Caco-2 (cell line): Measurements from ENCODE around the gene MRPS35. TPM values are rescaled to one million over a fixed set of nuclear protein-coding genes. Genes with fewer than 3 reads are reported as not detected.

Experiments used
- BruUV-seq: library from RNA; stranded (reverse); fragments of 400-500 nt; replicated peaks from 2 replicates; lab custom pipeline; 2021; lab: Mats Ljungman, UMichigan
- CTCF ChIA-PET: fragments of 300-600 bp; sonication (Branson Sonifier 250); formaldehyde crosslinking; loops from one replicate; lab custom pipeline; 2022; ENCODE audit warnings: antibody characterized with exemption; lab: Charles Lee
- POLR2A ChIA-PET: fragments of 300-600 bp; sonication (Branson Sonifier 250); formaldehyde crosslinking; loops from one replicate; lab custom pipeline; 2022; ENCODE audit warnings: antibody characterized with exemption; lab: Charles Lee
- DNase-seq, 2 experiments: peaks; one replicate each; pipeline versions ENCODE4 v3.0.0 to v3.0.0-alpha.2; 2020 to 2022
- H3K27me3 ChIP-seq: replicated peaks from 2 replicates; pipeline ENCODE4 v1.6.0; 2011; ENCODE audit warnings: low read length; ENCODE audit not compliant: control insufficient read depth, insufficient read depth
- H3K36me3 ChIP-seq: 2 replicates; pipeline ENCODE4 v1.5.1; 2011; ENCODE audit warnings: low read length; ENCODE audit not compliant: control insufficient read depth, insufficient read depth
- H3K4me1 ChIP-seq: fragments of 250-450 bp; sonication (Bioruptor Pico); 2 replicates; pipeline ENCODE4 v1.5.1; 2020; ENCODE audit warnings: mild to moderate bottlenecking
- H3K4me3 ChIP-seq: 2 replicates; pipeline ENCODE4 v1.5.1; 2011; ENCODE audit warnings: low read depth, mild to moderate bottlenecking, control low read depth, low read length
- H3K9me3 ChIP-seq: fragments of 250-450 bp; sonication (Bioruptor Pico); 2 replicates; pipeline ENCODE4 v1.5.1; 2020; ENCODE audit warnings: mild to moderate bottlenecking, moderate library complexity
- H3K27ac Mint-ChIP-seq: one replicate; pipeline ENCODE4 v1.8.0; 2022; ENCODE audit warnings: mixed read lengths; ENCODE audit not compliant: unreplicated experiment
- H3K27me3 Mint-ChIP-seq: one replicate; pipeline ENCODE4 v1.8.0; 2022; ENCODE audit warnings: mixed read lengths; ENCODE audit not compliant: insufficient read depth, unreplicated experiment
- H3K36me3 Mint-ChIP-seq: one replicate; pipeline ENCODE4 v1.8.0; 2022; ENCODE audit warnings: mild to moderate bottlenecking, mixed read lengths; ENCODE audit not compliant: insufficient read depth, unreplicated experiment
- H3K4me1 Mint-ChIP-seq: one replicate; pipeline ENCODE4 v1.8.0; 2022; ENCODE audit warnings: low read depth, mixed read lengths; ENCODE audit not compliant: unreplicated experiment
- H3K4me3 Mint-ChIP-seq: one replicate; pipeline ENCODE4 v1.8.0; 2022; ENCODE audit warnings: mild to moderate bottlenecking, moderate library complexity, mixed read lengths; ENCODE audit not compliant: unreplicated experiment
- H3K9me3 Mint-ChIP-seq: one replicate; pipeline ENCODE4 v1.8.0; 2022; ENCODE audit warnings: mixed read lengths; ENCODE audit not compliant: unreplicated experiment
- intact Hi-C: fragments of 100-400 bp; cut with micrococcal nuclease; formaldehyde crosslinking; loops from one replicate; pipeline ENCODE4 v1.10.0; 2022; ENCODE audit not compliant: unreplicated experiment
- total RNA-seq: library from RNA; stranded (reverse); gene quantifications from 2 replicates; pipeline ENCODE4 v1.2.3, GENCODE V29; 2022
- TF ChIP-seq, protein P1 (sequence below), 2 experiments: fragments of 200-600 bp in 1 of 2; IDR thresholded peaks; 1 replicate in 1 of 2; 2 replicates in 1 of 2; pipeline versions ENCODE4 v1.5.1 to v1.8.0; 2011 to 2022; ENCODE audit warnings: antibody characterized with exemption in 1 of 2, control low read depth in 1 of 2, inconsistent platforms in 1 of 2, low read depth in 1 of 2, low read length in 1 of 2, mild to moderate bottlenecking in 1 of 2, moderate library complexity in 1 of 2; ENCODE audit not compliant: insufficient read depth in 1 of 2, severe bottlenecking in 1 of 2, unreplicated experiment in 1 of 2

The MRPS35 gene
- total RNA-seq, 1 experiment from 2014 or later: 135 TPM

DNA sequence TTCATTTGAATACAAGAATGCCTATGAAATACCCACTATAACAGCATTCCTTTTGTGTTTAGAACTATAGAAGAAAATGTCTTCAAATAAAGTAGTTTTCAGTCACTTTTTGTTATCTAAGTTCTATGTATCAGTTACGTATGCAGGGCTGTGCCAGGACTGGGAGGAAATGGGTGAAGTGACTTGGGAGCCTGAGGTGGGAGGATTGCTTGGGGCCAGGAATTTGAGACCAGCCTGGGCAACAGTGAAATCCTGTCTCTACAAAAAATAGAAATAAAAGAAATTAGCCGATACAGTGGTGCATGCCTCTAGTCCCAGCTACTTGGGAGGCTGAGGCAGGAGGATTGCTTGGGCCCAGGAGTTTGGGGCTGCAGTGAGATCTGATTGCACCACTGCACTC lies 92.3 kb downstream of the MRPS35 start:
- Mint-ChIP-seq H3K4me1 (peaks cover 7% of the 10 kb centered on the region), H3K27ac (no peak overlapping the region), H3K4me3 (no peak overlapping the region), H3K27me3 (no peaks in the 10 kb centered on the region), H3K36me3 (peaks cover 16% of the 10 kb centered on the region), H3K9me3 (no peaks in the 10 kb centered on the region)
- DNase-seq: no peak
- no TSS peak for BruUV-seq
- no peak overlapping the region for H3K4me3 ChIP-seq
- peaks cover under 1% of the 10 kb centered on the region; the same call in 1 of the 2 replicates for H3K36me3 ChIP-seq
- ChIA-PET POLR2A (no interaction called here), CTCF (no interaction called here)
- H3K4me1 ChIP-seq: no peaks in the 10 kb centered on the region
- intact Hi-C loops: no loop called here
- no peaks in the 10 kb centered on the region for H3K27me3 ChIP-seq
- TF ChIP-seq, protein P1, sequence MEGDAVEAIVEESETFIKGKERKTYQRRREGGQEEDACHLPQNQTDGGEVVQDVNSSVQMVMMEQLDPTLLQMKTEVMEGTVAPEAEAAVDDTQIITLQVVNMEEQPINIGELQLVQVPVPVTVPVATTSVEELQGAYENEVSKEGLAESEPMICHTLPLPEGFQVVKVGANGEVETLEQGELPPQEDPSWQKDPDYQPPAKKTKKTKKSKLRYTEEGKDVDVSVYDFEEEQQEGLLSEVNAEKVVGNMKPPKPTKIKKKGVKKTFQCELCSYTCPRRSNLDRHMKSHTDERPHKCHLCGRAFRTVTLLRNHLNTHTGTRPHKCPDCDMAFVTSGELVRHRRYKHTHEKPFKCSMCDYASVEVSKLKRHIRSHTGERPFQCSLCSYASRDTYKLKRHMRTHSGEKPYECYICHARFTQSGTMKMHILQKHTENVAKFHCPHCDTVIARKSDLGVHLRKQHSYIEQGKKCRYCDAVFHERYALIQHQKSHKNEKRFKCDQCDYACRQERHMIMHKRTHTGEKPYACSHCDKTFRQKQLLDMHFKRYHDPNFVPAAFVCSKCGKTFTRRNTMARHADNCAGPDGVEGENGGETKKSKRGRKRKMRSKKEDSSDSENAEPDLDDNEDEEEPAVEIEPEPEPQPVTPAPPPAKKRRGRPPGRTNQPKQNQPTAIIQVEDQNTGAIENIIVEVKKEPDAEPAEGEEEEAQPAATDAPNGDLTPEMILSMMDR (IDR thresholded peaks at IDR 0.05; ENCODE audit: insufficient read depth in 1 of 2, low read depth in 1 of 2, low read length in 1 of 2, severe bottlenecking in 1 of 2, unreplicated experiment in 1 of 2): no peak
- no peaks in the 10 kb centered on the region for H3K9me3 ChIP-seq

DNA sequence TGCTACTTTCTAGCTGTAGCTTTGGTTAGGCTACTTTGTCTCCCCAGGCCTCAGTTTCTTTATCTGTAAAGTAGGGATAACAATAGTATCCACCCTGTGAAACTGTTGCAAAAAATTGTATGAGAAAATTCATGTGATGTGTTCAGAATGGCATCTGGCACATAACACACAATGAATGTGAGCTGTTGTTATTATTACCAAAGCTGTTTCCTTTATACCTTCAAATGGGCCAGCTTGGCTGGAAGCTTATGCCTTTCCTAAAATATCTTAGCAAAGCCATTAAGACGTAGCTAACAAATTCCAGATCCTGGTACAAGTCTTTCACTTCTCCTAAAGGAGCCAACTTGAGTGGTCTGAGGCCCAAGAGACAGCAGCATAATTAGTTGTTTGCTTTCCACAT lies 94.6 kb downstream of the MRPS35 start:
- ChIA-PET CTCF (no interaction called here), POLR2A (interaction anchor here (0.6 kb wide), 1 partner anchor 47 kb away, joined by 6 read pairs; no protein-coding TSS in a partner anchor)
- no peaks in the 10 kb centered on the region for H3K9me3 Mint-ChIP-seq
- no peaks in the 10 kb centered on the region for H3K36me3 Mint-ChIP-seq
- Histone ChIP-seq H3K4me1 (no peaks in the 10 kb centered on the region), H3K9me3 (no peaks in the 10 kb centered on the region), H3K4me3 (no peak overlapping the region), H3K27me3 (no peaks in the 10 kb centered on the region), H3K36me3 (no peaks in the 10 kb centered on the region)
- peaks cover 7% of the 10 kb centered on the region for H3K4me1 Mint-ChIP-seq
- no TSS peak for BruUV-seq
- intact Hi-C loops: no loop called here
- H3K27ac Mint-ChIP-seq: no peak overlapping the region
- no peaks in the 10 kb centered on the region for H3K27me3 Mint-ChIP-seq
- TF ChIP-seq, protein P1 (IDR thresholded peaks at IDR 0.05; ENCODE audit: insufficient read depth in 1 of 2, low read depth in 1 of 2, low read length in 1 of 2, severe bottlenecking in 1 of 2, unreplicated experiment in 1 of 2): no peak
- H3K4me3 Mint-ChIP-seq: no peak overlapping the region
- no peak for DNase-seq

Other genes with a start within 250 kb of the MRPS35 start
- gene PPFIBP1, start 186.6 kb upstream of the MRPS35 start, total RNA-seq: 109 and 134 TPM in 2 replicates
- 1.8 and 2.3 TPM in 2 replicates for gene REP15, start 14.4 kb upstream of the MRPS35 start, total RNA-seq
- gene KLHL42, start 69.4 kb downstream of the MRPS35 start, total RNA-seq: 36.5 and 38.1 TPM in 2 replicates
- gene MANSC4, start 69.4 kb downstream of the MRPS35 start, total RNA-seq: not detected in 2 replicates